ENCODE results near the gene DIPK1B.
"Not testable (repeated sequence)": the region's sequence is repeated elsewhere in the genome, so short reads cannot be mapped to it uniquely, and the experiment has no call there.

The DIPK1B gene

GRCh38 chr9:136755302-136756133 is 43.1 kb downstream of the DIPK1B start:
- DNase-seq = not testable (repeated sequence)

- DNase-seq = no peak
Observed at GRCh38 chr9:136756134-136756438, 43.7 kb downstream of the DIPK1B start.

GRCh38 chr9:136756836-136757235 is 44.5 kb downstream of the DIPK1B start:
- no peak for DNase-seq

- no peak for DNase-seq
Observed at GRCh38 chr9:136757328-136757727, 45.0 kb downstream of the DIPK1B start.

GRCh38 chr9:136757751-136758140 is 45.4 kb downstream of the DIPK1B start:
- no peak for DNase-seq

GRCh38 chr9:136759001-136759400 is 46.6 kb downstream of the DIPK1B start:
- DNase-seq = no peak

GRCh38 chr9:136759436-136760325 is 47.3 kb downstream of the DIPK1B start:
- no peak for DNase-seq

GRCh38 chr9:136760424-136760823 is 48.1 kb downstream of the DIPK1B start:
- no peak for DNase-seq

- peak; percentile 25 for DNase-seq
Observed at GRCh38 chr9:136760834-136761544, 48.6 kb downstream of the DIPK1B start.

- DNase-seq = no peak
Observed at GRCh38 chr9:136761545-136761981, 49.2 kb downstream of the DIPK1B start.

GRCh38 chr9:136762221-136762691 is 49.9 kb downstream of the DIPK1B start:
- DNase-seq = no peak

GRCh38 chr9:136762915-136763648 is 50.7 kb downstream of the DIPK1B start:
- peak; percentile 61 for DNase-seq

GRCh38 chr9:136763649-136764035 is 51.3 kb downstream of the DIPK1B start:
- no peak for DNase-seq

GRCh38 chr9:136764301-136764891 is 52.0 kb downstream of the DIPK1B start, which contains the start of gene LCN15:
LCN15 (minus strand) TSS chr9:136764518; CDS start chr9:136764488, 30 bp downstream.
- DNase-seq = no peak

GRCh38 chr9:136765041-136765440 is 52.7 kb downstream of the DIPK1B start:
- DNase-seq = no peak

GRCh38 chr9:136765745-136766409 is 53.5 kb downstream of the DIPK1B start:
- DNase-seq = not testable (repeated sequence)

GRCh38 chr9:136766410-136767120 is 54.2 kb downstream of the DIPK1B start:
- peak; percentile 43 for DNase-seq

- peak; percentile 58 for DNase-seq
Observed at GRCh38 chr9:136769710-136770191, 57.4 kb downstream of the DIPK1B start.

- no peak for DNase-seq
Observed at GRCh38 chr9:136771907-136772415, 59.6 kb downstream of the DIPK1B start.

- DNase-seq = peak; percentile 25
Observed at GRCh38 chr9:136773386-136774044, 61.1 kb downstream of the DIPK1B start.
